HFFc6 (cell line): Measurements from ENCODE around the gene PLA1A. TPM values are rescaled to one million over a fixed set of nuclear protein-coding genes. Genes with fewer than 3 reads are reported as not detected.
A peak's percentile ranks its signal among the peaks of the same experiment; 100 is the strongest.

Source experiments
- DNase-seq: peaks from one replicate; pipeline ENCODE4 v3.0.0-alpha.2; 2018
- H3K27ac Mint-ChIP-seq: 2 replicates; pipeline ENCODE4 v1.8.0; 2020; ENCODE audit warnings: mild to moderate bottlenecking, mixed read lengths
- H3K27me3 Mint-ChIP-seq: 2 replicates; pipeline ENCODE4 v1.8.0; 2021; ENCODE audit warnings: mild to moderate bottlenecking, moderate library complexity, mixed read lengths; ENCODE audit not compliant: insufficient read depth
- H3K36me3 Mint-ChIP-seq: 2 replicates; pipeline ENCODE4 v1.8.0; 2021; ENCODE audit warnings: low read depth, mixed read lengths
- H3K4me1 Mint-ChIP-seq: 2 replicates; pipeline ENCODE4 v1.8.0; 2020; ENCODE audit warnings: low read depth, mixed read lengths
- H3K4me3 Mint-ChIP-seq: 2 replicates; pipeline ENCODE4 v1.8.0; 2020; ENCODE audit warnings: mild to moderate bottlenecking, moderate library complexity, mixed read lengths
- H3K9me3 Mint-ChIP-seq: 2 replicates; pipeline ENCODE4 v1.8.0; 2020; ENCODE audit warnings: mild to moderate bottlenecking, mixed read lengths
- total RNA-seq, 6 experiments: library from RNA; stranded (reverse); fragmentation: NEBNext Ultra II Directional; extraction: Animal tissue kit (Norgen Biotek cat#: 25700); gene quantifications; 2 replicates in 1 of 6; 3 replicates in 5 of 6; pipeline ENCODE4 v1.2.3, GENCODE V29; 2021
- TF ChIP-seq, protein P1 (sequence below): fragments of 200-600 bp; sonication (generic); IDR thresholded peaks from 2 replicates; pipeline ENCODE4 v1.5.0; 2021; ENCODE audit warnings: antibody characterized with exemption, mild to moderate bottlenecking

Gene PLA1A
- total RNA-seq, 6 experiments from 2014 or later = not detected

DNA sequence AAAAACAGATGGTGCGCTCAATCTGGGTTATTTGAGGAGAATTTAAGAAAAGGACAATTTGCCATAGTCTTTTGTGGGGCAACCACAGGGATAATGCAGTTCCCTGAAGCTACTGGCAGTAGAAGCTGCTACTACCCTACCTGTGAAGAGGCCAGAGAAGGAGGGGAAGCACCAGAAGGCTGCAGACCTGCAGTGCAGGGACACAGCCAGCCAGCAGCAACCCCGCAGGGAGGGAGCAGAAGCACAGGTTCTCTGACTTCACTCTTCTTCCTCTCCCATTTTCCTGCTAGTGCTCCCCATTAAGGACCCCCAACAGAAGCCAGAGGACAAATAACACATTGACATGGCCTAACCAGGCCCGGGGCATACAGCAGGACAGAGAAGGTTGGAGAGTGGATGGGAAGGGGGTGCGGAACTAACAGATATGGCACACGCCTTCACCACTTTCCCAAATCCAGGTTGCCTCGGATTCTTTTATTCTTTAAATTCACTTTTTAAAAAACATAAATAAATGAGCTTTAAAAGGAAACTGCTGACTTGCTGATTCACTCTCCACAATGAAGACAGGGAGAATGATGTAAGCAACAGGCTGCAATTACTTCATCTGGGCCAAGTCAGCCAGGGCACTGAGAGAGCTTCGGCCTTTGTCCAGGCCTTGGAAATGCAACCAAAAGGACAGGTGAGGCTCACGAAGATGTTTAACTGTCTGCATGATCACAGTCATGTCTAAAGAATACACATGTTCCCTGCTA, 32.6 kb downstream of the PLA1A start:
- H3K27ac Mint-ChIP-seq = peak overlapping the region; percentile 71; the same call in 1 of the 2 replicates
- H3K9me3 Mint-ChIP-seq = no peaks in the 10 kb centered on the region
- peaks cover 30% of the 10 kb centered on the region for H3K4me1 Mint-ChIP-seq
- TF ChIP-seq, protein P1, sequence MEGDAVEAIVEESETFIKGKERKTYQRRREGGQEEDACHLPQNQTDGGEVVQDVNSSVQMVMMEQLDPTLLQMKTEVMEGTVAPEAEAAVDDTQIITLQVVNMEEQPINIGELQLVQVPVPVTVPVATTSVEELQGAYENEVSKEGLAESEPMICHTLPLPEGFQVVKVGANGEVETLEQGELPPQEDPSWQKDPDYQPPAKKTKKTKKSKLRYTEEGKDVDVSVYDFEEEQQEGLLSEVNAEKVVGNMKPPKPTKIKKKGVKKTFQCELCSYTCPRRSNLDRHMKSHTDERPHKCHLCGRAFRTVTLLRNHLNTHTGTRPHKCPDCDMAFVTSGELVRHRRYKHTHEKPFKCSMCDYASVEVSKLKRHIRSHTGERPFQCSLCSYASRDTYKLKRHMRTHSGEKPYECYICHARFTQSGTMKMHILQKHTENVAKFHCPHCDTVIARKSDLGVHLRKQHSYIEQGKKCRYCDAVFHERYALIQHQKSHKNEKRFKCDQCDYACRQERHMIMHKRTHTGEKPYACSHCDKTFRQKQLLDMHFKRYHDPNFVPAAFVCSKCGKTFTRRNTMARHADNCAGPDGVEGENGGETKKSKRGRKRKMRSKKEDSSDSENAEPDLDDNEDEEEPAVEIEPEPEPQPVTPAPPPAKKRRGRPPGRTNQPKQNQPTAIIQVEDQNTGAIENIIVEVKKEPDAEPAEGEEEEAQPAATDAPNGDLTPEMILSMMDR = no peak
- peak; percentile 43 for DNase-seq
- no peaks in the 10 kb centered on the region for H3K36me3 Mint-ChIP-seq
- peaks cover 6% of the 10 kb centered on the region; the same call in 1 of the 2 replicates for H3K27me3 Mint-ChIP-seq
- no peak overlapping the region for H3K4me3 Mint-ChIP-seq

DNA sequence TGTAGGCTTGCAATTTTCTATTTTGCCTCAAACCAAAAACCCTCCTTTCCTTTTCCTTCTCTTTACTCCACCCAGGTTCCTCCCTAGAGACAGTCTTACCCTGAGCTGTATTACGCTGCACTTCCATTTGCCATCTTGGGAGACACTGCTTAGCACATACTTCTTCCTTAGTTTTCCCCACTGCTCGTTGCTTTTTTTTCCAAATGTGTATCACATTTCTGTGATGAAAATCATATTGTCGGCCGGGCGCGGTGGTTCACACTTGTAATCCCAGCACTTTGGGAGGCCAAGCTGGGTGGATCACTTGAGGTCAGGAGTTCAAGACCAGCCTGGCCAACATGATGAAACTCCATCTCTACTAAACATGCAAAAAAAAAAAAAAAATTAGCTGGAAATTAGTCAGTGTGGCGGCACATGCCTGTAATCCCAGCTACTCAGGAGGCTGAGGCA, 33.2 kb downstream of the PLA1A start:
- Mint-ChIP-seq H3K4me1 (peaks cover 32% of the 10 kb centered on the region), H3K27ac (peak overlapping the region; percentile 71; the same call in 1 of the 2 replicates), H3K4me3 (peak overlapping the region; percentile 22; the same call in 1 of the 2 replicates), H3K27me3 (peaks cover 6% of the 10 kb centered on the region; the same call in 1 of the 2 replicates), H3K36me3 (no peaks in the 10 kb centered on the region), H3K9me3 (no peaks in the 10 kb centered on the region)
- no peak for DNase-seq
- TF ChIP-seq, protein P1 = no peak

DNA sequence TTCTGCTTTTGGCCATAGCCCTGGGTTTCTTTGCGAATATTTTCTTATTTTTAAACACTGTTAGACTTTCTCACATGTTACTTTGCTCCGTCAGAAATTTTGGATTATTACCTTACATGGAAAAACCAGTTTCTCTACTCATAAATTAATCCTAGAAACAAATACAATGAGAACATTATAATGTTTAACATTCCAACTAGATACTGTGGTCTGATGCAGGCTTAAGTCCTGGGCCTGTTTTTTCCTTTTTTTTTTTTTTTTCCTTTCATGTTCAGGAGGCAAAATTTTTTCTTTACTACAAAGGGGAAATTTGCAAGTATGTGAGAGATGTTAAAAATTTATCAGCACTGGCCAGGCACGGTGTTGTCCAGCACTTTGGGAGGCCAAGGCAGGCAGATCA, 33.8 kb downstream of the PLA1A start:
- no peaks in the 10 kb centered on the region for H3K9me3 Mint-ChIP-seq
- peaks cover 38% of the 10 kb centered on the region for H3K4me1 Mint-ChIP-seq
- TF ChIP-seq, protein P1 = no peak
- H3K36me3 Mint-ChIP-seq = no peaks in the 10 kb centered on the region
- H3K27ac Mint-ChIP-seq = no peak overlapping the region
- no peak for DNase-seq
- peaks cover 4% of the 10 kb centered on the region; the same call in 1 of the 2 replicates for H3K27me3 Mint-ChIP-seq
- no peak overlapping the region for H3K4me3 Mint-ChIP-seq

DNA sequence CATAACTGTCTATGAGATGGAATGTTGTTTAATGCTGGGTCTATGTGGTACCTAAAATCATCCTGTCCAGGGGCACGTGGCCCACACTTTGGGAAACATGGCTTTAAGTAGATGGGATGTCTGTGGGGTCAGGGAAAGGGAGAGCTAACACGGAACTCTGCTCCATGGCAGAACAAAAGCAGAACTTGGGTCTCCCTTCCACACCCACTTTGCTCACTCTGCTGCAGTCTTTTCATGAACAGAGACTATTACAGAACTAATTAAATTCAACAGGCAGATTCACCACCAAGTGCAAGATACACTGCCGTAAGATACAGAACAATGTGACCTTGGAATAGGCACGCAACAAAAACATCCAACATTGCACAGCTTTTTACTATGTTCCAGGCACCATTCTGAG, 34.5 kb downstream of the PLA1A start:
- Mint-ChIP-seq H3K27me3 (peaks cover 4% of the 10 kb centered on the region; the same call in 1 of the 2 replicates), H3K4me3 (no peak overlapping the region), H3K36me3 (no peaks in the 10 kb centered on the region), H3K4me1 (peaks cover 45% of the 10 kb centered on the region), H3K9me3 (no peaks in the 10 kb centered on the region), H3K27ac (no peak overlapping the region)
- TF ChIP-seq, protein P1 = no peak
- DNase-seq = no peak

DNA sequence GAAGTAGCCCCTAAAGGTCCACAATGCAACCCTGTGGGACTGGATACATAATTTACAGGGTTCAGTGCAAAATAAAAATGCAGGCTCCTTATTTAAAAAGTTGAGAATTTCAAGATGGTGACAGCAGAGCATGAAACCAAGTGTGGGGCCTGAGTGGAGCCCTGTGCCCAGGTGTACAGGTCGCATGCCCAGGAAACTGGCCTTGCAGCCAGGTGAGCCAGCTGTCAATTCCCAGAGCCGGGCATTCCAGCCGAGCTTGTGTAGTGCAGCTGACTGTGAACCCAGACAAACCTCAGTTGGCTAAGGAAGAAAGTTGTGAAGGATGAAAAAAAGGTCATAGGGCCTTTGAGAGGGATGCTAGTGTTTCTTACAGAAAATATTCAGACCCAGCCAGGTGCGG, 35.1 kb downstream of the PLA1A start:
- Mint-ChIP-seq H3K4me3 (no peak overlapping the region), H3K9me3 (no peaks in the 10 kb centered on the region), H3K4me1 (peaks cover 51% of the 10 kb centered on the region)

More for the DNA sequence above, 35.1 kb downstream of the PLA1A start:
- Mint-ChIP-seq H3K36me3 (no peaks in the 10 kb centered on the region), H3K27ac (no peak overlapping the region), H3K27me3 (peaks cover 2% of the 10 kb centered on the region; the same call in 1 of the 2 replicates)
- no peak for DNase-seq
- TF ChIP-seq, protein P1 = no peak
